ENCODE results near the gene SLC22A1. TPM values are rescaled to one million over a fixed set of nuclear protein-coding genes. Genes with fewer than 3 reads are reported as not detected.
"Not testable (repeated sequence)": the region's sequence is repeated elsewhere in the genome, so short reads cannot be mapped to it uniquely, and the experiment has no call there.

The SLC22A1 gene
- total RNA-seq, 3 donors from 2014 or later (not counting 1 experiment from before 2014, with no cell fraction given) = 1.4 to 4.5 (median 3.0) TPM

- Mint-ChIP-seq H3K36me3 (no peaks in the 10 kb centered on the region), H3K4me1 (peaks cover 6 to 8% of the 10 kb centered on the region in 2 donors), H3K4me3 (no peak overlapping the region), H3K27ac (no peak overlapping the region), H3K27me3 (ENCODE audit: low read depth in 2 of 2) (no peaks in the 10 kb centered on the region), H3K9me3 (no peaks in the 10 kb centered on the region)
- no peak for DNase-seq
- no peaks in the 10 kb centered on the region for H3K4me1 ChIP-seq (ENCODE audit: control insufficient read depth, insufficient read depth, low read length)
- WGBS (ENCODE audit: insufficient coverage) = 90% methylated on average over 5 of the region's 5 CpGs
- no peaks in the 10 kb centered on the region for H3K27me3 ChIP-seq (ENCODE audit: control insufficient read depth, insufficient read depth, low read length)
- TF ChIP-seq CTCF (IDR thresholded peaks at IDR 0.05) = no peak
- no peak overlapping the region for H3K27ac ChIP-seq (ENCODE audit: low read length)
- H3K4me3 ChIP-seq (ENCODE audit: low read length) = no peak overlapping the region
- ATAC-seq = no peak
- no peaks in the 10 kb centered on the region for H3K36me3 ChIP-seq (ENCODE audit: control insufficient read depth, insufficient read depth, low read length)
- no peaks in the 10 kb centered on the region for H3K9me3 ChIP-seq (ENCODE audit: control insufficient read depth, insufficient read depth, low read length)
- intact Hi-C loops (cut with micrococcal nuclease) = no loop called here
These were observed 1.1 kb downstream of the SLC22A1 start for GRCh38 chr6:160122744-160123143.

DNA sequence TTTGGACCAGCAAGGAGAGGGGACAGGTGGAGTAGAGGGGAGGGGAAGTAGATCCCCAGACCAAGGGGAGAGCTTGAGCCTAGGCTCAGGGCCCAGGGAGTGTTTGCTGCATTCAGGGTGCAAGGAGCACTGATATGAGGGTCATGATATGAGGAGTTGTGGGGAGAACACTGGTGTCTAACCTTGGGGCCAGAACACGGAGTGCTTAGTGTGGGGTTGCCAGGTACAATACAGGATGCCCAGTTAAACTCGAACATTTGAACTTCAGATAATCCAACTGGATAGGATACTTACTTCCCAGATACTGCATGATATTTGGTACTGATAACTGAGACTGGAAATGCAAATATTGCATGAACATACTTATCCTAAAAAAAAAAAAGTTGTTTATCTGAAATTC is 2.4 kb downstream of the SLC22A1 start:
- no peaks in the 10 kb centered on the region for H3K36me3 Mint-ChIP-seq
- H3K4me1 Mint-ChIP-seq = peaks cover 6 to 8% of the 10 kb centered on the region in 2 donors
- intact Hi-C loops (cut with micrococcal nuclease) = no loop called here
- DNase-seq (no peak), ATAC-seq (no peak)
- no peak overlapping the region for H3K4me3 Mint-ChIP-seq
- no peaks in the 10 kb centered on the region for H3K9me3 ChIP-seq (ENCODE audit: control insufficient read depth, insufficient read depth, low read length)
- no peaks in the 10 kb centered on the region for H3K27me3 ChIP-seq (ENCODE audit: control insufficient read depth, insufficient read depth, low read length)
- WGBS (ENCODE audit: insufficient coverage) = 100% methylated on average over 2 of the region's 2 CpGs
- no peaks in the 10 kb centered on the region for H3K9me3 Mint-ChIP-seq
- H3K27ac ChIP-seq (ENCODE audit: low read length) = no peak overlapping the region
- no peak overlapping the region for H3K4me3 ChIP-seq (ENCODE audit: low read length)
- H3K27ac Mint-ChIP-seq = peak overlapping the region in 1 of 2 donors; percentile 40
- no peak for TF ChIP-seq CTCF (IDR thresholded peaks at IDR 0.05)
- no peaks in the 10 kb centered on the region for H3K27me3 Mint-ChIP-seq (ENCODE audit: low read depth in 2 of 2)
- no peaks in the 10 kb centered on the region for H3K4me1 ChIP-seq (ENCODE audit: control insufficient read depth, insufficient read depth, low read length)
- H3K36me3 ChIP-seq (ENCODE audit: control insufficient read depth, insufficient read depth, low read length) = no peaks in the 10 kb centered on the region

DNA sequence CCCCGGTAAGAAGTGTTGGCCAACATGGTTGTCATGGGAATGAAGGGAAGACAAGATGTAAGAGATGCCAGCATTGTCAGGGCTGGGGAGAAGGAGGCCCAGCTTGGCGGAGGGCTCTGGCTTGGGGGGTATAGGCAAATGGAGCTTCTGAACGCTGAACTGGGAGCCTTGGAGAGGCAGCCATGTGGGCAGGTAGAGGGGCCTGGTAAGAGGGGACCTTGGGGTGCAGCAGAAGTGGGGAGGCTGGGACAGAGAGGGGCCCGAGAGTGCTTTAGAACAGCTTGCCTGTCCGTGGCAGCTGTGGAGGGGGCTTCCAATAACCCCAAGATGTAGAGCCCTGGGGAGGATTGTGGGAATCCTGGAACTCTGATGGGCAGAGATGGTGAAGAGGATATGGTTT is 3.0 kb downstream of the SLC22A1 start:
- no peak for TF ChIP-seq CTCF (IDR thresholded peaks at IDR 0.05)
- no peak overlapping the region for H3K27ac Mint-ChIP-seq
- 89% methylated on average over 5 of the region's 5 CpGs for WGBS (ENCODE audit: insufficient coverage)

GRCh38 chr6:160125105-160125504 is 3.5 kb downstream of the SLC22A1 start:
- DNase-seq; H3K9me3 Mint-ChIP-seq; H3K36me3 Mint-ChIP-seq; H3K4me1 Mint-ChIP-seq; H3K36me3 ChIP-seq (ENCODE audit: control insufficient read depth, insufficient read depth, low read length); H3K27me3 Mint-ChIP-seq (ENCODE audit: low read depth in 2 of 2); H3K27ac ChIP-seq (ENCODE audit: low read length); H3K4me3 ChIP-seq (ENCODE audit: low read length); H3K27ac Mint-ChIP-seq; H3K27me3 ChIP-seq (ENCODE audit: control insufficient read depth, insufficient read depth, low read length); H3K4me1 ChIP-seq (ENCODE audit: control insufficient read depth, insufficient read depth, low read length); H3K4me3 Mint-ChIP-seq; intact Hi-C loops (cut with micrococcal nuclease); H3K9me3 ChIP-seq (ENCODE audit: control insufficient read depth, insufficient read depth, low read length); ATAC-seq: not testable (repeated sequence)
- 100% methylated on average over 3 of the region's 5 CpGs for WGBS (ENCODE audit: insufficient coverage)

More for the DNA sequence above, 3.0 kb downstream of the SLC22A1 start:
- Histone ChIP-seq H3K27me3 (ENCODE audit: control insufficient read depth, insufficient read depth, low read length) (no peaks in the 10 kb centered on the region), H3K27ac (ENCODE audit: low read length) (no peak overlapping the region), H3K36me3 (ENCODE audit: control insufficient read depth, insufficient read depth, low read length) (no peaks in the 10 kb centered on the region), H3K4me1 (ENCODE audit: control insufficient read depth, insufficient read depth, low read length) (no peaks in the 10 kb centered on the region), H3K4me3 (ENCODE audit: low read length) (no peak overlapping the region), H3K9me3 (ENCODE audit: control insufficient read depth, insufficient read depth, low read length) (no peaks in the 10 kb centered on the region)
- intact Hi-C loops (cut with micrococcal nuclease) = no loop called here
- H3K4me3 Mint-ChIP-seq = no peak overlapping the region
- ATAC-seq (no peak), DNase-seq (no peak)
- no peaks in the 10 kb centered on the region for H3K9me3 Mint-ChIP-seq
- peaks cover 6 to 8% of the 10 kb centered on the region in 2 donors for H3K4me1 Mint-ChIP-seq
- no peaks in the 10 kb centered on the region for H3K27me3 Mint-ChIP-seq (ENCODE audit: low read depth in 2 of 2)
- H3K36me3 Mint-ChIP-seq = no peaks in the 10 kb centered on the region

Data from natural killer cell (primary cell).